Ishikawa (cell line): Measurements from ENCODE around the gene DCAF6.

Experiments used
- CEBPB ChIP-seq: IDR thresholded peaks from 2 replicates; pipeline ENCODE4 v1.6.1; 2012
- CREB1 ChIP-seq: IDR thresholded peaks from 2 replicates; pipeline ENCODE4 v1.6.1; 2012; ENCODE audit warnings: low read depth
- EGR1 ChIP-seq: IDR thresholded peaks from 2 replicates; pipeline ENCODE4 v1.6.1; 2012
- EP300 ChIP-seq: IDR thresholded peaks from 2 replicates; pipeline ENCODE4 v1.6.1; 2012; ENCODE audit warnings: borderline replicate concordance
- FOXM1 ChIP-seq: IDR thresholded peaks from 2 replicates; pipeline ENCODE4 v1.6.1; 2012; ENCODE audit warnings: low read depth, borderline replicate concordance
- MAX ChIP-seq: IDR thresholded peaks from 2 replicates; pipeline ENCODE4 v1.6.1; 2012
- NFIC ChIP-seq: IDR thresholded peaks from 2 replicates; pipeline ENCODE4 v1.6.1; 2012
- RAD21 ChIP-seq: IDR thresholded peaks from 2 replicates; pipeline ENCODE4 v1.6.1; 2012; ENCODE audit warnings: low read depth
- REST ChIP-seq: IDR thresholded peaks from 2 replicates; pipeline ENCODE4 v1.6.1; 2012; ENCODE audit warnings: low read depth, mild to moderate bottlenecking
- TAF1 ChIP-seq: IDR thresholded peaks from 2 replicates; pipeline ENCODE4 v1.6.1; 2012; ENCODE audit warnings: low read depth, mild to moderate bottlenecking
- TCF12 ChIP-seq: IDR thresholded peaks from 2 replicates; pipeline ENCODE4 v1.6.1; 2012; ENCODE audit warnings: low read depth
- TEAD4 ChIP-seq: IDR thresholded peaks from 2 replicates; pipeline ENCODE4 v1.6.1; 2012
- YY1 ChIP-seq: IDR thresholded peaks from 2 replicates; pipeline ENCODE4 v1.6.1; 2012; ENCODE audit warnings: low read depth
- ZBTB7A ChIP-seq: IDR thresholded peaks from 2 replicates; pipeline ENCODE4 v1.6.1; 2012; ENCODE audit warnings: low read depth
- TF ChIP-seq, protein P1 (sequence below): IDR thresholded peaks from 2 replicates; pipeline ENCODE4 v1.6.1; 2012

The DCAF6 gene

GRCh38 chr1:168099337-168099801 lies 162.9 kb downstream of the DCAF6 start:
- no peak for TF ChIP-seq ZBTB7A

- no peak for TF ChIP-seq EP300
- no peak for TF ChIP-seq EGR1
- no peak for TF ChIP-seq FOXM1
- TF ChIP-seq RAD21: no peak
- TF ChIP-seq NFIC: no peak
- TF ChIP-seq ZBTB7A: no peak
- TF ChIP-seq MAX: no peak
- TF ChIP-seq, protein P1, sequence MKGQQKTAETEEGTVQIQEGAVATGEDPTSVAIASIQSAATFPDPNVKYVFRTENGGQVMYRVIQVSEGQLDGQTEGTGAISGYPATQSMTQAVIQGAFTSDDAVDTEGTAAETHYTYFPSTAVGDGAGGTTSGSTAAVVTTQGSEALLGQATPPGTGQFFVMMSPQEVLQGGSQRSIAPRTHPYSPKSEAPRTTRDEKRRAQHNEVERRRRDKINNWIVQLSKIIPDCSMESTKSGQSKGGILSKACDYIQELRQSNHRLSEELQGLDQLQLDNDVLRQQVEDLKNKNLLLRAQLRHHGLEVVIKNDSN: no peak
- no peak for TF ChIP-seq REST
Measured at GRCh38 chr1:168100315-168101002, 164.0 kb downstream of the DCAF6 start.

DNA sequence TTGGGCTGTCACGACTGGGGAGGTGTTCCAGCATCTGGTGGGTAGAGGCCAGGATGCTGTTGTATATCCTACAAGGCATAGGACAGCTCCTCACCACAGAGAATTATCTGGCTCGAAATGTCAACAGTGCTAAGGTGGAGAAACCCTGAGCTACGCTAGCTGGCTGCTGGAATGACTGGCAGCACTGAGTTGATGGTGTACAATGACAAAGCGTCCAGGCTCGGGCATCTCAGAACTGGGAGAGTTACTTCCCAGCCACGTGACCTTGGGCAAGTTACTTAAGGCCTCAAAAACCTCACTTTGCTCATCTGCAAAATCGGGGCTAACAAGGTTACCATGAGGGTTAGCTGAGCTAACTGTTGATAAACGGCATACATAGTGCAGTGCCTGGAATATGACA lies 164.9 kb downstream of the DCAF6 start:
- no peak for TF ChIP-seq EP300
- no peak for TF ChIP-seq RAD21

GRCh38 chr1:168102487-168102886 lies 166.0 kb downstream of the DCAF6 start:
- TF ChIP-seq YY1: no peak
- no peak for TF ChIP-seq TCF12
- no peak for TF ChIP-seq ZBTB7A
- no peak for TF ChIP-seq EP300
- no peak for TF ChIP-seq REST
- no peak for TF ChIP-seq NFIC
- TF ChIP-seq CEBPB: no peak
- no peak for TF ChIP-seq MAX
- TF ChIP-seq FOXM1: no peak
- no peak for TF ChIP-seq TEAD4
- TF ChIP-seq TAF1: no peak
- TF ChIP-seq CREB1: no peak
- TF ChIP-seq, protein P1: no peak
- TF ChIP-seq RAD21: no peak
- TF ChIP-seq EGR1: no peak

DNA sequence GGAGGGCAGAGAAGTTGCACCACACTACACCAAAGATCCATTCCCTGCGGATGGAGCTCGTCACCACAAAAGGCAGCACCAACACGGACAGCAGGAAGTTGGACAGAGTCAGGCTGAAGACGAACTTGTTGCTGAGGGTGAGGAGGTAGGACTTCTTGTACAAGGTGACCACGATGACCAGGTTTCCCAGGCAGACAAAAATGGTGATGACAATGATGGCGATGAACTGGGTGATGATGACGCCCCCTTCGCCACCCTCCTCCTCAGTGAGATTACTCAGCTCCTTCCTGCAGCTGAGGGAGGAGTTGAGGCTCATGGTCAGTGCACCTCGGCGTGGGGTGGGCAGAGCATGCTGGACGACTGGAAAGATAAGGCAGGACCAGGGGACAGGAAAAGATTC lies 168.1 kb downstream of the DCAF6 start:
- no peak for TF ChIP-seq TEAD4
- no peak for TF ChIP-seq YY1
- TF ChIP-seq CEBPB: no peak
- TF ChIP-seq EP300: no peak
- no peak for TF ChIP-seq ZBTB7A
- TF ChIP-seq EGR1: no peak
- no peak for TF ChIP-seq REST
- no peak for TF ChIP-seq TCF12
